MCF 10A (cell line): ENCODE measurements around the gene KCNMA1. TPM values are rescaled to one million over a fixed set of nuclear protein-coding genes. Genes with fewer than 3 reads are reported as not detected.
A peak's percentile ranks its signal among the peaks of the same experiment; 100 is the strongest.

Experiments used
- BruUV-seq: library from RNA; stranded (reverse); fragments of 400-500 nt; replicated peaks from 2 replicates; lab custom pipeline; 2021; lab: Mats Ljungman, UMichigan
- CTCF ChIA-PET: fragments of 300-600 bp; sonication (Branson Sonifier 250); formaldehyde crosslinking; extraction: SDS; loops from one replicate; lab custom pipeline; 2021; ENCODE audit warnings: antibody characterized with exemption, inconsistent platforms; lab: Yijun Ruan, JAX
- POLR2A ChIA-PET: fragments of 300-600, 350-650 bp; sonication (Branson Sonifier 250); formaldehyde crosslinking; extraction: SDS; loops from one replicate; lab custom pipeline; 2020; ENCODE audit warnings: antibody characterized with exemption, inconsistent platforms; lab: Yijun Ruan, JAX
- DNase-seq: peaks from one replicate; pipeline ENCODE4 v3.0.0-alpha.2; 2018; ENCODE audit not compliant: unreplicated experiment
- H3K27ac Mint-ChIP-seq: one replicate; pipeline ENCODE4 v1.8.0; 2022; ENCODE audit warnings: mild to moderate bottlenecking, low read depth, mixed read lengths; ENCODE audit not compliant: unreplicated experiment
- H3K27me3 Mint-ChIP-seq: one replicate; pipeline ENCODE4 v1.8.0; 2022; ENCODE audit warnings: mixed read lengths; ENCODE audit not compliant: insufficient read depth, unreplicated experiment
- H3K36me3 Mint-ChIP-seq: one replicate; pipeline ENCODE4 v1.8.0; 2022; ENCODE audit warnings: mild to moderate bottlenecking, moderate library complexity, mixed read lengths; ENCODE audit not compliant: insufficient read depth, unreplicated experiment
- H3K4me1 Mint-ChIP-seq: one replicate; pipeline ENCODE4 v1.8.0; 2022; ENCODE audit warnings: mixed read lengths; ENCODE audit not compliant: insufficient read depth, unreplicated experiment
- H3K4me3 Mint-ChIP-seq: one replicate; pipeline ENCODE4 v1.8.0; 2022; ENCODE audit warnings: mild to moderate bottlenecking, moderate library complexity, mixed read lengths; ENCODE audit not compliant: unreplicated experiment
- H3K9me3 Mint-ChIP-seq: one replicate; pipeline ENCODE4 v1.8.0; 2022; ENCODE audit warnings: mixed read lengths; ENCODE audit not compliant: unreplicated experiment
- CTCF ChIP-seq: fragments of 200-600 bp; IDR thresholded peaks from one replicate; pipeline ENCODE4 v1.8.0; 2022; ENCODE audit warnings: antibody characterized with exemption, mild to moderate bottlenecking; ENCODE audit not compliant: unreplicated experiment
- intact Hi-C: fragments of 100-400 bp; cut with micrococcal nuclease; formaldehyde crosslinking; loops from 2 replicates; pipeline ENCODE4 v1.14.1; 2022
- total RNA-seq: library from RNA; stranded (reverse); gene quantifications from 2 replicates; pipeline ENCODE4 v1.2.3, GENCODE V29; 2022

The KCNMA1 gene
- total RNA-seq, 1 experiment from 2014 or later: 7.5 TPM

GRCh38 chr10:77550378-77550777 is 87.2 kb downstream of the KCNMA1 start:
- intact Hi-C loops: no loop called here
- peaks cover 24% of the 10 kb centered on the region for H3K4me1 Mint-ChIP-seq
- H3K27ac Mint-ChIP-seq: no peak overlapping the region
- TF ChIP-seq CTCF: no peak
- H3K36me3 Mint-ChIP-seq: no peaks in the 10 kb centered on the region
- no peak for DNase-seq
- no peak overlapping the region for H3K4me3 Mint-ChIP-seq
- no peaks in the 10 kb centered on the region for H3K9me3 Mint-ChIP-seq
- BruUV-seq: no TSS peak
- no peaks in the 10 kb centered on the region for H3K27me3 Mint-ChIP-seq
- ChIA-PET POLR2A (no interaction called here), CTCF (interaction anchor here (0.7 kb wide), 1 partner anchor 1271 kb away, joined by 3 read pairs; no protein-coding TSS in a partner anchor)

- no peaks in the 10 kb centered on the region for H3K36me3 Mint-ChIP-seq
- peak overlapping the region; percentile 40 for H3K27ac Mint-ChIP-seq
- BruUV-seq: no TSS peak
- no peak for DNase-seq
- ChIA-PET POLR2A (no interaction called here), CTCF (interaction anchor here (0.6 to 1.5 kb wide), 3 partner anchors 22 to 307 kb away, joined by 3 to 4 read pairs (median 3); no protein-coding TSS in a partner anchor)
- no peak overlapping the region for H3K4me3 Mint-ChIP-seq
- intact Hi-C loops: no loop called here
- H3K27me3 Mint-ChIP-seq: no peaks in the 10 kb centered on the region
- no peaks in the 10 kb centered on the region for H3K9me3 Mint-ChIP-seq
- no peak for TF ChIP-seq CTCF
- H3K4me1 Mint-ChIP-seq: peaks cover 18% of the 10 kb centered on the region
These were observed 88.9 kb downstream of the KCNMA1 start for GRCh38 chr10:77548671-77549070.

GRCh38 chr10:77548157-77548556 is 89.5 kb downstream of the KCNMA1 start:
- ChIA-PET POLR2A (interaction anchor here (0.6 kb wide), 2 partner anchors 35 to 533 kb away, joined by 3 read pairs; no protein-coding TSS in a partner anchor), CTCF (interaction anchor here (0.6 to 1.5 kb wide), 2 partner anchors 21 to 307 kb away, joined by 3 read pairs; no protein-coding TSS in a partner anchor)
- no peaks in the 10 kb centered on the region for H3K27me3 Mint-ChIP-seq
- BruUV-seq: no TSS peak
- no peaks in the 10 kb centered on the region for H3K36me3 Mint-ChIP-seq
- peak overlapping the region; percentile 40 for H3K27ac Mint-ChIP-seq
- H3K4me1 Mint-ChIP-seq: peaks cover 18% of the 10 kb centered on the region
- no peak for TF ChIP-seq CTCF
- no peak overlapping the region for H3K4me3 Mint-ChIP-seq
- no peaks in the 10 kb centered on the region for H3K9me3 Mint-ChIP-seq
- intact Hi-C loops: no loop called here
- DNase-seq: peak; percentile 53

- no peak overlapping the region for H3K4me3 Mint-ChIP-seq
- no peak for DNase-seq
- H3K4me1 Mint-ChIP-seq: peaks cover 18% of the 10 kb centered on the region
- BruUV-seq: no TSS peak
- intact Hi-C loops: no loop called here
- peak overlapping the region; percentile 40 for H3K27ac Mint-ChIP-seq
- H3K36me3 Mint-ChIP-seq: no peaks in the 10 kb centered on the region
- H3K9me3 Mint-ChIP-seq: no peaks in the 10 kb centered on the region
- H3K27me3 Mint-ChIP-seq: no peaks in the 10 kb centered on the region
- no peak for TF ChIP-seq CTCF
- ChIA-PET POLR2A (interaction anchor here (0.6 to 0.9 kb wide), 3 partner anchors 15 to 35 kb away, joined by 3 to 4 read pairs (median 3); no protein-coding TSS in a partner anchor), CTCF (no interaction called here)
These were observed 90.1 kb downstream of the KCNMA1 start for GRCh38 chr10:77547307-77548050.
